GM21619 (cell line): ENCODE results near the gene RNF4.
"Not testable (repeated sequence)": the region's sequence is repeated elsewhere in the genome, so short reads cannot be mapped to it uniquely, and the experiment has no call there.

Source experiments
- ATAC-seq: cut with Tn5 transposase; IDR thresholded peaks from one replicate; pipeline ENCODE4 v1.9.1; 2021; ENCODE audit not compliant: unreplicated experiment

Gene RNF4

GRCh38 chr4:2468456-2469191, at the start of gene RNF4:
TSS of gene RNF4 (plus strand) at chr4:2469106. CDS start at chr4:2490494, 21,388 bp downstream.
- ATAC-seq: peak; percentile 67

- ATAC-seq: no peak
Observed at GRCh38 chr4:2419814-2420213, 49.1 kb upstream of the RNF4 start.

- ATAC-seq: no peak
Observed at GRCh38 chr4:2421928-2422327, 47.0 kb upstream of the RNF4 start.

- ATAC-seq: no peak
Observed at GRCh38 chr4:2423066-2423465, 45.8 kb upstream of the RNF4 start.

GRCh38 chr4:2423695-2424094, 45.2 kb upstream of the RNF4 start:
- no peak for ATAC-seq

- no peak for ATAC-seq
Observed at GRCh38 chr4:2424581-2424980, 44.3 kb upstream of the RNF4 start.

GRCh38 chr4:2425386-2426068, 43.4 kb upstream of the RNF4 start:
- no peak for ATAC-seq

GRCh38 chr4:2426069-2426397, 42.9 kb upstream of the RNF4 start:
- ATAC-seq: no peak

GRCh38 chr4:2426711-2427275, 42.1 kb upstream of the RNF4 start:
- no peak for ATAC-seq

- ATAC-seq: no peak
Observed at GRCh38 chr4:2427383-2428334, 41.2 kb upstream of the RNF4 start.

GRCh38 chr4:2428496-2429213, 40.3 kb upstream of the RNF4 start:
- no peak for ATAC-seq

GRCh38 chr4:2429945-2430757, 38.8 kb upstream of the RNF4 start:
- ATAC-seq: not testable (repeated sequence)

- ATAC-seq: no peak
Observed at GRCh38 chr4:2432004-2432403, 36.9 kb upstream of the RNF4 start.

- ATAC-seq: no peak
Observed at GRCh38 chr4:2432991-2433530, 35.8 kb upstream of the RNF4 start.

- no peak for ATAC-seq
Observed at GRCh38 chr4:2433609-2434350, 35.1 kb upstream of the RNF4 start.

GRCh38 chr4:2434420-2434819, 34.5 kb upstream of the RNF4 start:
- ATAC-seq: no peak

GRCh38 chr4:2436301-2436700, 32.6 kb upstream of the RNF4 start:
- no peak for ATAC-seq

- no peak for ATAC-seq
Observed at GRCh38 chr4:2436761-2437474, 32.0 kb upstream of the RNF4 start.
